GM18511 (cell line): ENCODE data around the gene SMIM28.
A peak's percentile ranks its signal among the peaks of the same experiment; 100 is the strongest.

Experiments used
- ATAC-seq: cut with Tn5 transposase; IDR thresholded peaks from one replicate; pipeline ENCODE4 v1.9.1; 2021; ENCODE audit warnings: mild to moderate bottlenecking, moderate library complexity; ENCODE audit not compliant: unreplicated experiment

SMIM28 gene

GRCh38 chr6:138372711-138373463, 4.8 kb upstream of the SMIM28 start:
- no peak for ATAC-seq

DNA sequence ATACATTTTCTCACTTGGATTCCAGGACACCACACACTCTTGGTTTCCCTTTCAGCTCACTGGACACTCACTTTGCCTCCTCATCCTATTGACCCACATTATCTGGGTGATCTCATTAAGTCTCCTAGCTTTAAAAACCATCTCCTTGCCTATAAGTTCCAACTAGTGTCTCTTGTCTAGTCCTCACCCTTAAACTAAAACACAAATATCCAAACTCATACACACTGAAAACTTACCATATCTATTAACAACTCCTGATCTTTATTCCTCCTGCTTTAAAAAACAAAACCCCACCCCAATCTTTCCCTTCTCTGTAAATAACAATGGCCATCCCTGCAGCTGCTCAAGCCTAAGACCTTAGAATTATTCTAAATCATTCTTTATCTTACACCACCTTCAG, 3.5 kb upstream of the SMIM28 start:
- ATAC-seq = no peak

GRCh38 chr6:138374815-138375214, 2.9 kb upstream of the SMIM28 start:
- no peak for ATAC-seq

GRCh38 chr6:138377042-138377441, 663 bp upstream of the SMIM28 start:
- ATAC-seq = no peak

- ATAC-seq = no peak
Measured at GRCh38 chr6:138378463-138378862, 758 bp downstream of the SMIM28 start.

- ATAC-seq = no peak
Measured at GRCh38 chr6:138382498-138383265, 5.0 kb downstream of the SMIM28 start.

DNA sequence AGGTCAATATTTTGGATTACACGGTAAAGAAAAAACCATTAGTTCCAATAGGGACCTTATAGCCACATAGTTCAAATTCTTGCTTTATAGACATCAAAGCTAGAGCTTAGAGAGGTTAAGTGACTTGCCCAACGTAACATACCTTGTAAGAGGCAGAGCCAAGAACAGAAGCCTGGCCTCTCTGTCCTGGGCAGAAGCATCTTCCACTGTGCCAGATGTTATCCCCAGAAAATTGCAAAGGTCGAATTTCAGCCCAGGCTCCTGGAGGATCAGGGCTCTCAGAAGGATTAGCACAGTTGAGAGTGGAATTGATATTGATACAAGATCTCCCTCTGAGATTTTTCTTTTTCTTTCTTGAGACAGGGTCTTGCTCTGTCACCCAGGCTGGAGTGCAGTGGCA, 6.1 kb downstream of the SMIM28 start:
- ATAC-seq = no peak

DNA sequence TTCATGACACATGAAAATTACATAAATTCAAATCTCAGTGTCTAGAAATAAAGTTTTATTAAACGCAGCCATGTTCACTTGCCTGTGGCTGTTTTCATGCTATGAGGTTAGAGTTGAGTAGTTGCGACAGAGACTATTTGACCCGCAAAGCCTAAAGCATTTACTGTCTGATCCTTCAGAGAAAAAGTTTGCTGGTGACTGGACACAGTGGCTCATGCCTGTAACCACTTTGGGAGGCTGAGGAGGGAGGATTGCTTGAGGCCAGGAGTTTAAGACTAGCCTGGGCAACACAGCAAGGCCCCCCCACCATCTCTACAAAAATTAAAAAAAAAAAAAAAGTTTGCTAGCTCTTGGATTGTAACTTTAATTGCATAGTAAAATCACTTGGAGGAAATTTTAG, 9.2 kb downstream of the SMIM28 start:
- no peak for ATAC-seq

- no peak for ATAC-seq
Measured at GRCh38 chr6:138387577-138388368, 10.1 kb downstream of the SMIM28 start.

GRCh38 chr6:138389551-138389950, 11.8 kb downstream of the SMIM28 start:
- ATAC-seq = no peak

DNA sequence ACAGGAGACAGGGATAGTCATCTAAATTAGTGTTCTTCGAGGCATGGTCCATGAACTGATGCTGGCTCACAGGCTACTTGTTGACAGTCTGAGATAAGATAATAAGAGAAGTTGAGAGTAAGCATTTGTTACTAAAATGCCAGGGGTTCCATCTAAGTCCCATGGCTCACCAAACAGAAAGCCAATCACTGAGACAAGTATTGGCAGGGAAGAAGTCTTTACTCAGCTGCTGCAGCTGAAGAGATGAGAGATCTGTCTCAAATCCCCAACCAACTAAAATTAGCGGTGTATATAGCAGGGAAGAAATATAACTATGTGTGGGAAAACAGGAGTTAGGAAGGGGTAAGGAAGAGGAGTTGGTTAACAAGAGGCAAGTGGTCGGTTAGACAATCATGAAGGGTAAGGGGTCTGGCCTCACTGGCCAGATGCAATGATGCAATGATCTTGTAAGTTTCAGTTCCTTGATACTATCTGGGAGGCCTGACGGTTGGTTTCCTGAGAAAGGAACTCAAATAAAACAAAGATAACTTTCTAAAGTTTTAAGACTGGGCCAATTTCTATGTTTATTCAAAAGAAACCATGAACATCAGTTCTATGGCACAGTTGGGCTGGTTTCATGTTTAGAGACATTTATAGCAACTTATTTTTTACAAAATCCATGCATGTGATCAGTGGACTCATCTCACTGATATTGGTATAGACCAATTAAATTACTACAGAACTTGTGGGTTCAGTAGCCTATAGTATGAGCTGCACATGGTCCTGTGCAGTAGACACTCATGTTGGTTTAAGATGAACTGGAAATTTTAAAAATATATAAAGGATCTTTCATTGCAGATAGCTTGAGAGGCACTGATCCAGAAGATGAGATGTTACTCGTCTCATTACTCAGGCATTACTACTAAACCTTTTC, 16.4 kb downstream of the SMIM28 start:
- ATAC-seq = peak; percentile 63

GRCh38 chr6:138396709-138397108, 19.0 kb downstream of the SMIM28 start:
- ATAC-seq = no peak

GRCh38 chr6:138397128-138398122, 19.7 kb downstream of the SMIM28 start:
- ATAC-seq = no peak

DNA sequence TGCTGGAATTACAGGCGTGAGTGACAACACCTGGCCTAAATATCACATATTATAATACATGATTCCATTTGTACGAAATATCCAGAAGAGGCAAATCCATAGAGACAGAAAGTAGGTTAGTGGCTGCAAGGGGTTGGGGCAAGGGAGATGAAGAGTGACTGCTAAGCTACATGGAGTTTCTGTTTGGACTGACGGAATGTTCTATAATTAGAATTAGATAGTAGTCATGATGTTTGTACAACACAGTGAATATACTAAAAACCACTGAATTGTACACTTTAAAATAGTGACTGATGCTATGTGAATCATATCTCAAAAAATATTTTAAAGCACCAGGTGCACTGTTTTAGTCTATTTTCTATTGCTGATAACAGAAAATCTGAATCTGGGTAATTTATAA, 22.6 kb downstream of the SMIM28 start:
- ATAC-seq = no peak

GRCh38 chr6:138401960-138402837, 24.5 kb downstream of the SMIM28 start:
- ATAC-seq = no peak

DNA sequence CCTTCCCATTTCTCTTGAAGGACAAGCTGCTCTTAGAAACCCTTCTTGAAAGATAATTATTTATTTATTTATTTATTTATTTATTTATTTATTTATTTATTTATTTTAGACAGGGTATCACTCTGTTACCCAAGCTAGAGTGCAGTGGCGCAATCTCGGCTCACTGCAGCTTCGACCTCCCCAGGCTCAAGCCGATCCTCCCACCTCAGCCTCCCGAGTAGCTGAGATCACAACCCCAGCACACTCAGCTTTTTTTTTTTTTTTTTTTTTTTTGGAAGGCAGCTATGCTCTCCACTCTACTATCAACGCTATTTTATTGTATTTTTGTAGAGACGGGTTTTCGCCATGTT, 25.1 kb downstream of the SMIM28 start:
- no peak for ATAC-seq

DNA sequence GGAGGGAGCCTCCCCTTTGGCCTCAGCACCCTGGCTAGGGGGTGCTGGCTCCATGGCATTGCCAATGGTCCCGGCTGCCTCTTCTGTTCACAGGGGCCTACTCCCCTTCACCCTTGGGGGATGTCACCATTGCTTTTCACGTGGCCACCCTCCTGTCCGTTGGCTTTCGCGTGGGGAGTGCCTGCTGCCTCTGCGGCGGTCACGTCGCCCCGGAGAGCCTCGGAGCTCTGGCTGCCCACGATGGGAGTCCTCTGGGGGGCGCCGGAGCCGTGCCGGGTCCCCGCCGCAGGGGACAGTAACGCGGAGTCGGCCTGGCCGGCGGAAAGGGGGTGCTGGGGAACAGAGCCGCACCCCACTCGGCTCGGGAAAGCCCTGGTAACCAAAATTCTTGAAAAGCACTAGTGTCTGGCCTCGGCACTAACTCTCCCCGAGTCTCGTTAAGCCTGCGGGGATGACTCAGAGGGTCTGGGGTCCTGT, 25.7 kb downstream of the SMIM28 start:
- ATAC-seq = peak; percentile 17
